Astrocyte (in vitro differentiated cells and primary cell): ENCODE results near the gene SNX15. TPM values are rescaled to one million over a fixed set of nuclear protein-coding genes. Genes with fewer than 3 reads are reported as not detected.
A peak's percentile ranks its signal among the peaks of the same experiment; 100 is the strongest.
"Not testable (repeated sequence)": the region's sequence is repeated elsewhere in the genome, so short reads cannot be mapped to it uniquely, and the experiment has no call there.

Experiments used
- DNase-seq: peaks from one replicate; pipeline ENCODE4 v3.0.0-alpha.2; 2010; ENCODE audit warnings: low read depth
- FAIRE-seq: peaks from 2 replicates; lab custom pipeline; 2011; peaks lifted over from hg19 to GRCh38; lab: Jason Lieb, UNC
- H2AFZ ChIP-seq: 2 replicates; pipeline ENCODE4 v1.6.0; 2012; ENCODE audit warnings: low read depth, low read length, inconsistent platforms
- H3K27ac ChIP-seq: 2 replicates; pipeline ENCODE4 v1.5.1; 2011; ENCODE audit warnings: low read depth, low read length, inconsistent platforms
- H3K27me3 ChIP-seq: 2 replicates; pipeline ENCODE4 v1.6.0; 2011; ENCODE audit warnings: low read length, inconsistent platforms; ENCODE audit not compliant: insufficient read depth
- H3K36me3 ChIP-seq: 2 replicates; pipeline ENCODE4 v1.5.1; 2011; ENCODE audit warnings: low read length, inconsistent platforms; ENCODE audit not compliant: insufficient read depth
- H3K4me1 ChIP-seq: 2 replicates; pipeline ENCODE4 v1.5.1; 2011; ENCODE audit warnings: low read length, inconsistent platforms; ENCODE audit not compliant: insufficient read depth
- H3K4me2 ChIP-seq: 2 replicates; pipeline ENCODE4 v1.6.0; 2012; ENCODE audit warnings: low read length, inconsistent platforms
- H3K4me3 ChIP-seq: 2 replicates; pipeline ENCODE4 v1.5.1; 2011; ENCODE audit warnings: low read depth, mild to moderate bottlenecking, low read length, inconsistent platforms; ENCODE audit not compliant: insufficient read depth
- H3K79me2 ChIP-seq: 2 replicates; pipeline ENCODE4 v1.6.0; 2012; ENCODE audit warnings: mild to moderate bottlenecking, low read length, inconsistent platforms; ENCODE audit not compliant: insufficient read depth
- H3K9ac ChIP-seq: 2 replicates; pipeline ENCODE4 v1.6.0; 2012; ENCODE audit warnings: mild to moderate bottlenecking, low read length, inconsistent platforms
- H3K9me3 ChIP-seq: 2 replicates; pipeline ENCODE4 v1.5.1; 2012; ENCODE audit warnings: low read depth, mild to moderate bottlenecking, low read length, inconsistent platforms; ENCODE audit not compliant: insufficient read depth
- H4K20me1 ChIP-seq: 2 replicates; pipeline ENCODE4 v1.6.0; 2012; ENCODE audit warnings: low read length, inconsistent platforms; ENCODE audit not compliant: insufficient read depth
- H3K27ac Mint-ChIP-seq: one replicate; pipeline ENCODE4 v1.8.0; 2021; ENCODE audit warnings: mild to moderate bottlenecking, mixed read lengths; ENCODE audit not compliant: unreplicated experiment
- H3K27me3 Mint-ChIP-seq: one replicate; pipeline ENCODE4 v1.8.0; 2021; ENCODE audit warnings: low read depth, mixed read lengths; ENCODE audit not compliant: unreplicated experiment
- H3K36me3 Mint-ChIP-seq: one replicate; pipeline ENCODE4 v1.8.0; 2021; ENCODE audit warnings: low read depth, mixed read lengths; ENCODE audit not compliant: unreplicated experiment
- H3K4me1 Mint-ChIP-seq: one replicate; pipeline ENCODE4 v1.8.0; 2021; ENCODE audit warnings: low read depth, mixed read lengths; ENCODE audit not compliant: unreplicated experiment
- H3K4me3 Mint-ChIP-seq: one replicate; pipeline ENCODE4 v1.8.0; 2021; ENCODE audit warnings: mild to moderate bottlenecking, moderate library complexity, mixed read lengths; ENCODE audit not compliant: unreplicated experiment
- H3K9me3 Mint-ChIP-seq: one replicate; pipeline ENCODE4 v1.8.0; 2021; ENCODE audit warnings: mild to moderate bottlenecking, mixed read lengths; ENCODE audit not compliant: unreplicated experiment
- CTCF ChIP-seq: IDR thresholded peaks from 2 replicates; pipeline ENCODE4 v1.5.1; 2011; ENCODE audit warnings: low read depth, mild to moderate bottlenecking, inconsistent platforms, low read length, moderate library complexity; ENCODE audit not compliant: insufficient read depth
- EZH2 ChIP-seq: IDR thresholded peaks from 2 replicates; pipeline ENCODE4 v1.6.1; 2012; ENCODE audit warnings: mild to moderate bottlenecking, low read length, inconsistent platforms; ENCODE audit not compliant: insufficient read depth
- total RNA-seq: library from RNA; stranded (reverse); gene quantifications from 2 replicates; pipeline ENCODE4 v1.2.1, GENCODE V29; 2021

Gene SNX15
- total RNA-seq, 1 donor from 2014 or later: 18.5 TPM

GRCh38 chr11:65003282-65003681 is 24.0 kb upstream of the SNX15 start:
- Histone ChIP-seq H3K79me2 (no peaks in the 10 kb centered on the region), H3K4me2 (no peak overlapping the region), H3K4me1 (peaks cover 12% of the 10 kb centered on the region), H3K27ac (no peak overlapping the region), H3K27me3 (no peaks in the 10 kb centered on the region), H3K9me3 (no peaks in the 10 kb centered on the region), H2AFZ (no peak overlapping the region), H3K9ac (no peak overlapping the region), H4K20me1 (no peaks in the 10 kb centered on the region), H3K4me3 (no peak overlapping the region), H3K36me3 (no peaks in the 10 kb centered on the region)
- Mint-ChIP-seq H3K36me3 (no peaks in the 10 kb centered on the region), H3K9me3 (peaks cover 4% of the 10 kb centered on the region), H3K27me3 (peaks cover 16% of the 10 kb centered on the region), H3K4me3 (no peak overlapping the region), H3K4me1 (peaks cover 13% of the 10 kb centered on the region), H3K27ac (no peak overlapping the region)
- TF ChIP-seq CTCF (no peak), EZH2 (no peak)
- FAIRE-seq (no peak), DNase-seq (peak; percentile 18)

- H3K27me3 ChIP-seq, H3K4me3 ChIP-seq, H2AFZ ChIP-seq, H3K4me3 Mint-ChIP-seq, H3K79me2 ChIP-seq, H3K27ac Mint-ChIP-seq, H3K36me3 ChIP-seq, H3K9ac ChIP-seq, H3K9me3 ChIP-seq, FAIRE-seq, H3K4me2 ChIP-seq, H3K36me3 Mint-ChIP-seq, H3K27ac ChIP-seq, H3K9me3 Mint-ChIP-seq, H4K20me1 ChIP-seq, DNase-seq: not testable (repeated sequence)
- peaks cover 13% of the 10 kb centered on the region for H3K27me3 Mint-ChIP-seq
- peaks cover 12% of the 10 kb centered on the region for H3K4me1 ChIP-seq
- peaks cover 10% of the 10 kb centered on the region for H3K4me1 Mint-ChIP-seq
These were observed 23.3 kb upstream of the SNX15 start for GRCh38 chr11:65003968-65004367.

- no peak for FAIRE-seq
- H3K27me3 ChIP-seq: no peaks in the 10 kb centered on the region
These were observed 19.2 kb upstream of the SNX15 start for GRCh38 chr11:65008016-65008415.

More at GRCh38 chr11:65008016-65008415, 19.2 kb upstream of the SNX15 start:
- no peak overlapping the region for H2AFZ ChIP-seq
- H3K36me3 Mint-ChIP-seq: no peaks in the 10 kb centered on the region
- DNase-seq: no peak
- no peak overlapping the region for H3K9ac ChIP-seq
- no peaks in the 10 kb centered on the region for H3K79me2 ChIP-seq
- H3K27ac Mint-ChIP-seq: peak overlapping the region; percentile 26
- H3K4me2 ChIP-seq: no peak overlapping the region
- H3K4me1 Mint-ChIP-seq: peaks cover 12% of the 10 kb centered on the region
- H4K20me1 ChIP-seq: no peaks in the 10 kb centered on the region
- H3K9me3 Mint-ChIP-seq: no peaks in the 10 kb centered on the region
- H3K27me3 Mint-ChIP-seq: peaks cover 9% of the 10 kb centered on the region
- H3K4me3 ChIP-seq: no peak overlapping the region
- peaks cover 12% of the 10 kb centered on the region for H3K4me1 ChIP-seq
- H3K27ac ChIP-seq: peak overlapping the region; percentile 81
- TF ChIP-seq EZH2 (no peak), CTCF (no peak)
- H3K9me3 ChIP-seq: no peaks in the 10 kb centered on the region
- H3K36me3 ChIP-seq: no peaks in the 10 kb centered on the region
- H3K4me3 Mint-ChIP-seq: no peak overlapping the region
